Suprapubic skin (tissue), 4 donors: ENCODE results near the gene CAPZB. TPM values are rescaled to one million over a fixed set of nuclear protein-coding genes. Genes with fewer than 3 reads are reported as not detected.
A peak's percentile ranks its signal among the peaks of the same experiment; 100 is the strongest.

Experiments used
- DNase-seq, 2 donors: peaks; one replicate each; pipeline ENCODE4 v3.0.0-alpha.2; 2019; ENCODE audit warnings: low spot score in 2 of 2
- H3K27ac ChIP-seq: fragments of 200-600 bp; sonication (generic); one replicate; pipeline ENCODE4 v1.5.1; 2019
- H3K27me3 ChIP-seq: fragments of 200-600 bp; sonication (generic); one replicate; pipeline ENCODE4 v1.5.1; 2019
- H3K36me3 ChIP-seq: fragments of 200-600 bp; sonication (generic); one replicate; pipeline ENCODE4 v1.5.1; 2019
- H3K4me1 ChIP-seq: fragments of 200-600 bp; sonication (generic); one replicate; pipeline ENCODE4 v1.5.1; 2019
- H3K4me3 ChIP-seq: fragments of 200-600 bp; sonication (generic); one replicate; pipeline ENCODE4 v1.5.1; 2019; ENCODE audit warnings: mild to moderate bottlenecking
- H3K9me3 ChIP-seq: fragments of 200-600 bp; sonication (generic); one replicate; pipeline ENCODE4 v1.5.1; 2019
- CTCF ChIP-seq, 2 donors: fragments of 200-600 bp in 1 of 2; fragments of 450-650 bp in 1 of 2; sonication (generic) in 1 of 2; IDR thresholded peaks; one replicate each; pipeline ENCODE4 v1.5.1; 2016 to 2019; ENCODE audit warnings: antibody characterized with exemption in 2 of 2, mild to moderate bottlenecking in 1 of 2, moderate library complexity in 1 of 2
- EP300 ChIP-seq: sonication (generic); formaldehyde crosslinking; IDR thresholded peaks from one replicate; pipeline ENCODE4 v1.6.1; 2017; ENCODE audit warnings: antibody characterized with exemption
- POLR2A ChIP-seq, 2 donors: fragments of 450-650 bp; IDR thresholded peaks; one replicate each; pipeline ENCODE4 v1.6.1; 2017; ENCODE audit warnings: antibody characterized with exemption in 2 of 2, mild to moderate bottlenecking in 2 of 2, moderate library complexity in 2 of 2
- POLR2AphosphoS5 ChIP-seq, 3 donors: sonication (generic); formaldehyde crosslinking; IDR thresholded peaks; one replicate each; pipeline ENCODE4 v1.6.1; 2017; ENCODE audit warnings: antibody characterized with exemption in 3 of 3
- WGBS: methylation state at CpG from one replicate; pipeline ENCODE4 v1.1.5; 2018; 5-methylcytosine and 5-hydroxymethylcytosine counted together
- total RNA-seq, 4 donors: library from RNA; depleted of rRNA; stranded (reverse); fragments of >200 nt; gene quantifications; one replicate each; pipeline ENCODE4 v1.1.0, GENCODE V29; 2016

CAPZB gene
- total RNA-seq, 4 donors from 2014 or later: 101 to 130 (median 126) TPM

GRCh38 chr1:19496527-19496874 is 11.2 kb upstream of the CAPZB start:
- no peak for DNase-seq
- no peak overlapping the region for H3K27ac ChIP-seq
- peaks cover 20% of the 10 kb centered on the region for H3K4me1 ChIP-seq
- no peak for TF ChIP-seq EP300
- no peak overlapping the region for H3K4me3 ChIP-seq
- 60% methylated on average over 1 of the region's 1 CpG for WGBS
- no peaks in the 10 kb centered on the region for H3K9me3 ChIP-seq
- H3K27me3 ChIP-seq: no peaks in the 10 kb centered on the region
- H3K36me3 ChIP-seq: no peaks in the 10 kb centered on the region

DNA sequence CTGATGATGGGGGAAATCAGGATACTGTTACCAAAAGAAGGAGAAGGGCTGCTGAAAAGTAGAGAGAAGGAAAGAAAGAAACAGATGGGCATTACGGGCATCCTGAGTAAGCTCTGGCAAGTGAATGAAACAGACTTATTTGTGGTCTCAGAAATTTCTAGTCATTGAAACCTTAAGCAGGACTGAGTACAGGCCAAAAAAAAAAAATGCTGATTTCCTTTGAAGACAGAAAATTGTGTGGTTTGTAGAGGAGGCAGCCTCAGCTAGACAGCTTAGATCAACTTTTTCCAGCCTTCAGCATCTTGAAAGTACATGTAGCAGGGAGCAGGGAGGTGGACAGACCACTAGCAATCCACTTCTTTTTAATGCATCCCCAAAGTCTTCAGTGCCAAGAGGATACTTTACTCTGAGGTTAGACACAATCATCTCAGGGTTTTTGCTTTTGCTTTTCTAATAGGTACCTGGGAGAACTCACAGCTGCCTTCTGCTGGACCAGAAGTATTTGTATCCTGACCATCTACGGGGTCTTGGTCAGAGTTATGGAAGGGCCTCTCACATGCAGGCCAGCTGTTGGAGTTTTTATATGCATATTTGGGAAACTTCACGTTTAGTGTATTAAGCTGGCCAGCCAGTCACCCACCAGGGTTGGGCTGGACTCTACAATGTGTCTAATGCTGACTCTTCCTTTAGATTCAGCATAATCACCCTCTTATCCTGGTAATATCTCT is 10.6 kb upstream of the CAPZB start:
- Histone ChIP-seq H3K27ac (peak overlapping the region; percentile 36), H3K4me1 (peaks cover 20% of the 10 kb centered on the region), H3K36me3 (no peaks in the 10 kb centered on the region), H3K27me3 (no peaks in the 10 kb centered on the region), H3K9me3 (no peaks in the 10 kb centered on the region), H3K4me3 (no peak overlapping the region)
- WGBS: 50% methylated on average over 3 of the region's 3 CpGs
- TF ChIP-seq POLR2A (IDR thresholded peaks at IDR 0.05) (no peak), POLR2AphosphoS5 (IDR thresholded peaks at IDR 0.05) (no peak), CTCF (IDR thresholded peaks at IDR 0.05) (no peak), EP300 (no peak)
- DNase-seq: no peak

- WGBS: 64% methylated on average over 11 of the region's 11 CpGs
- Histone ChIP-seq H3K4me3 (no peak overlapping the region), H3K27me3 (no peaks in the 10 kb centered on the region), H3K27ac (peak overlapping the region; percentile 65), H3K4me1 (peaks cover 20% of the 10 kb centered on the region), H3K36me3 (no peaks in the 10 kb centered on the region), H3K9me3 (no peaks in the 10 kb centered on the region)
- no peak for TF ChIP-seq CTCF (IDR thresholded peaks at IDR 0.05)
- no peak for TF ChIP-seq POLR2AphosphoS5 (IDR thresholded peaks at IDR 0.05)
- no peak for TF ChIP-seq EP300
- DNase-seq: no peak
These were observed 9.8 kb upstream of the CAPZB start for GRCh38 chr1:19495000-19495656.

DNA sequence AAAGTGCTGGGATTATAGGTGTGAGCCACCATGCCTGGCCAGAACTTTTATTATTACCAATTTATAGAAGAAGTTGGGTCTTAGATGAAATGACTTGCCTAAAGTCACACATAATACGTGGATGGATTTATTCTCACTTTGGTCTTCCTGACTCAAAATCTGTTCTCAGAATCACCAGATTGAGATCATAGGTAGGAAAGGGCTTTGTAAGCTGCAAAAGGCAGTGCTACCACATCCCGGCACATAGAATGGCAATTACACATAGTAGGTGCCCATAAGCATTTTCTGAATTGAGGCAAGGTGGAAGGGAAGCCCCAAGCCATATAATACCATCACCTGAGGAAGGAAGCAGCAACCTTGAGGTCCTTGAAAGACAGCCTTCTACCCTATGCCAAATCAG is 8.2 kb upstream of the CAPZB start:
- TF ChIP-seq EP300: no peak
- no peak for TF ChIP-seq POLR2A (IDR thresholded peaks at IDR 0.05)
- TF ChIP-seq CTCF (IDR thresholded peaks at IDR 0.05): no peak
- TF ChIP-seq POLR2AphosphoS5 (IDR thresholded peaks at IDR 0.05): no peak
- no peak overlapping the region for H3K4me3 ChIP-seq
- H3K9me3 ChIP-seq: no peaks in the 10 kb centered on the region
- H3K4me1 ChIP-seq: peaks cover 20% of the 10 kb centered on the region
- WGBS: 92% methylated on average over 2 of the region's 2 CpGs
- H3K27ac ChIP-seq: no peak overlapping the region
- no peaks in the 10 kb centered on the region for H3K27me3 ChIP-seq
- H3K36me3 ChIP-seq: no peaks in the 10 kb centered on the region
- no peak for DNase-seq

DNA sequence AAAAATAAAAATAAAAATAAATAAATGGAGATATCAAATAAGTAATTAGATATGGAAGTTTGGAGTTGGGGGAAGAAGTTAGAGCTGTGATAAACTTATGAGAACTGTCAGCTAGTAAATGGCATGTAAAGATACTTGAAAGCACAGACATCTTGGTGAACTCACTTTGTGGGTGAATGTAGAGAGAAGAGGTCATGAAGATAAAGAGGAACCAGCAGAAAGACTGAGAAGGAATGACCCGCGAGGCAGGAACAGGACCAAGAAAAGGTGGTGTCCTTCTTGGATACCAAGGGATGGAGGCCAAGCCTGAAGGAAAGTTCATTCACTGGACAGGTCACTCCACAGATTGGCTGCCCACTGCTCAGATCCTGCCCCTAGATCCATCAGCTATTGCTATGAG is 4.7 kb upstream of the CAPZB start:
- H3K4me3 ChIP-seq: no peak overlapping the region
- DNase-seq: no peak
- WGBS: 58% methylated on average over 2 of the region's 2 CpGs
- H3K27me3 ChIP-seq: no peaks in the 10 kb centered on the region
- peaks cover 32% of the 10 kb centered on the region for H3K4me1 ChIP-seq
- H3K36me3 ChIP-seq: no peaks in the 10 kb centered on the region
- H3K27ac ChIP-seq: no peak overlapping the region
- no peak for TF ChIP-seq POLR2A (IDR thresholded peaks at IDR 0.05)
- H3K9me3 ChIP-seq: no peaks in the 10 kb centered on the region

DNA sequence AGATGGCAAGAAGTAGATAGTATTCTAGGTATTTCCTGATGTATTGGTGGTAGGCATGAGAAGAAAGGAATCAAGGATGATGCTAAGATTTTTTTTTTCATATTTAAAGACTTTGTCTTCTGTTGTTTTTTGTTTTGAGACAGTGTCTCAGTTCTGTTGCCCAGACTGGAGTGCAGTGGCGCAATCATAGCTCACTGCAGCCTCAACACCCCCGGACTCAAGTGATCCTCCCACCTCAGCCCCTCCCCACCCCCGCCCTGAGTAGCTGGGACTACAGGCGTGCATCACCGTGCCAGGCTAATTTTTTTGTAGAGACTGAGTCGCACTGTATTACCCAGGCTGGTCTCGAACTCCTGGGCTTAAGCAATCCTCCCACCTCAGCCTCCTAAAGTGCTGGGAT is 2.8 kb upstream of the CAPZB start:
- WGBS: 61% methylated on average over 7 of the region's 7 CpGs

More for the DNA sequence above, 2.8 kb upstream of the CAPZB start:
- Histone ChIP-seq H3K27me3 (no peaks in the 10 kb centered on the region), H3K4me3 (no peak overlapping the region), H3K4me1 (peaks cover 43% of the 10 kb centered on the region), H3K27ac (no peak overlapping the region), H3K36me3 (no peaks in the 10 kb centered on the region), H3K9me3 (no peaks in the 10 kb centered on the region)
- no peak for DNase-seq
- TF ChIP-seq EP300: no peak
- no peak for TF ChIP-seq POLR2AphosphoS5 (IDR thresholded peaks at IDR 0.05)
- no peak for TF ChIP-seq POLR2A (IDR thresholded peaks at IDR 0.05)
- TF ChIP-seq CTCF (IDR thresholded peaks at IDR 0.05): no peak
